GM18526 (cell line): Measurements from ENCODE around the gene OCA2.

Experiments used
- POLR2A ChIP-seq: IDR thresholded peaks from 3 replicates; pipeline ENCODE4 v1.6.1; 2011; ENCODE audit not compliant: insufficient read length; ENCODE audit errors: extremely low read depth

The OCA2 gene

DNA sequence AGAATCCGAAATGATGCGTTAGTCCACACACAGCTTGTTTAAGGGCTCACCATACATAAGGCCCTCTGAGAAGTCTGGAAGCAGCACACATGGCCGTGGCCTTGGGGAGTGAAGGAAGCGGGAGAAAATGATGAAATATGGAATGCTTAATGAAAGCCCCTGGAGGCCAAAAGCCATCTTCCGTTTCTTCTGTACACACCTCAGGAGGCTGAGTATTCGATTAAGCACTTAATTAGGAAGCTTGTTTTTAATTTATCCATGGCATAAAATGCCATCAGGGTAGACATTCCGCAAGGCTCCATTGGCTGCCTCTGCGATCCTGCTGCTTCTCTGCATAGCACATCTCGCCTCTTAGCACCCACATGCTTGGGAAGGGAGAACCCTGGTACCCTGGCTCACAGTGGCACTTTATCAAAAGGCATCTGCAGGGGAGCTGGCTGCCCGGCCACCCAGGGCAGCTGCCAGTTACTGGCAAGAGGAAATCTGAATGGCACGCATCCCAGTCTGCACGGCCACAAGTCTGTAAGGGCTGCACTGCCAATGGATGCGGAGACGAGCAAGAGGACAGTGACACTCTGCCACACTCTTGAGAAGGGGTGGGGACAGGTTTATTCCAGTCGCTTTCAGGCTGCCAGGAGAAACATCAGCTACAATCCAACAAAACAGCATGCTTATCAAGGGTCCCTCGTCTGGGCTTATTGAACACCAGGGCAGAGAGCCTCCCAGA is 356.2 kb downstream of the OCA2 start:
- TF ChIP-seq POLR2A: no peak

DNA sequence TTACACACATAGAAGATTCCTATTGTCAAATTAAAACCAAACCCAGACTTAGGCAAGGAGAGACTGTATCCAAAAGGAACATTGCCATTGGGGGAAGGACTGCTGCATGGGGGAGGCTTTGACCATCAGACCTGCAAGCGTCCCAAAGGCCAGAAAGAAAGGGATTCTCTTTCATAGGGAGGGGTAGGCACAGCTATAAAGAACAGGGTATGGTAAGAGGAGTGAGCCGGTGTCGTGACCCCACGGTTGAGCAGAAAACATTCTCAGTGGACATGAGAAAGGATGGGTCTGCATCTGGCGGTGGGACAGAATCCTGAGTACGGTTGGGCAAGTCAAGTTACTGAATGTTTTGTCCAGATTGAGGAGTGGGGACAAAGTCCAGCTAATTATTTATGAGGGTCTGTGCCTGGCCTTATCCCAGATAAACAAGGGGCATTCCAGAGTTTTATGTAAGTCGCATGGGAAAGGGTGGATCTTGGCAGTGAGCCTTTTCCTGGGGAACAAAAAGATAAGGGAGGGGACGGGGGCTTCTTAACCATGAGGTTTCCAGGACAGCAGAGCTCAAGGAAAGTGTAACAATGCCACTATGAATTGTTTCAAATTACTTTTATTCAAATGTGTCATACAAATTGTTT is 357.8 kb downstream of the OCA2 start:
- TF ChIP-seq POLR2A: no peak

- no peak for TF ChIP-seq POLR2A
These were observed 364.2 kb downstream of the OCA2 start for GRCh38 chr15:27734785-27735495.

- TF ChIP-seq POLR2A: no peak
These were observed 367.3 kb downstream of the OCA2 start for GRCh38 chr15:27731776-27732175.

- no peak for TF ChIP-seq POLR2A
These were observed 368.2 kb downstream of the OCA2 start for GRCh38 chr15:27730868-27731267.

DNA sequence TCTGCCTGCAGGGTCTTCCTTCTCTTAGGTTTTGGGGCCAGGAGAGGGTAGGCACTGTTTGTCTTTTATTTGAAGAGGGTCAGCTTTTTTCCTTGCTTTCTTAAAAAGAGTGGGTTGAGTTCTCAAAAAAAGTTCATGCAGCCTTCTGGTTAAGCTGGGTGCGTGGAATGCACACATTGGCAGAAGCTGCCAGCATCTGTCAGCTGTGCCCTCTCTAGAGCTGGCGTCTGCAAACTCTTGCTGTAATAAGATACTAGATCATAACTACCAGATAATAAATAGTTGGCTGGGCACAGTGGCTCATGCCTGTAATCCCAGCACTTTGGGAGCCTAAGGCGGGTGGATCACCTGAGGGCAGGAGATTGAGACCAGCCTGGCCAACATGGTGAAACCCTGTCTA is 373.4 kb downstream of the OCA2 start:
- TF ChIP-seq POLR2A: no peak

DNA sequence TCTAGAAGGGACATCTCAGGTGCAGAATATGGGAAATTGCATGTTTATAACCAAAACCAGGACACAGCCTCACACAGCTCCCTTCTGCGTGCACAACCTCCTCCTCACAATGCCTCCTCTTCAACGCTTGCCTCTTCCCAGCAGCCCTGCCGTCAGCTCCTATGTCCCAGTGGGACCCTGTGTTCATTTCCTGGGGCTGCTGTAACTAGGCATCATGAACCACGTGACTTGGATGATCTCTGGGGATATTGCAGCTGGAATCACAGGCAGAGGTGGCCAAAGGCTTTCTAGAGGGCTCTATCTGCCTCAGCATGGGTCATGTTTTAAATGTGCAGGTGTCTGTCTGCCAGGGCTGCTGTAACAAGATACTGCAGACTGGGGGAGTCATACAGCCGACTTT is 375.3 kb downstream of the OCA2 start:
- TF ChIP-seq POLR2A: no peak

- no peak for TF ChIP-seq POLR2A
These were observed 377.0 kb downstream of the OCA2 start for GRCh38 chr15:27722102-27722501.

DNA sequence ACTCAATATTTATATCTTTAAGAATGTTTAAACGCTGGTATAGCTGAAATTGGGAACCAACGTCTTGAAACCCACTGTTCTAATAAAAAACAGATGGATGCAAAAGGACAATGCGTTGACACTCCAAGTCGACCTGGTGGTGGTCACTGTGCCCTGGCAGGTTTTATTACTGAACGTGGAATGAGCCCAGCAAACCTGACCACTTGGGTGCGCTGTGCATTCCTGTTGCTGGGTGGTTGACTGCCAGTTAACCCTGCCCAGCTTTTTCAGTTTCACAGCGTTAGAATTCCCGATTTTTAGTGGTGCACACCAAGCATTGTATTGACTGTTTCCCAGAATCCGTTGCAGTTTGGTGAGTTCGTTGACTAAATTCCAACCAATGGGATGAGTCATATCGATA is 384.4 kb downstream of the OCA2 start:
- TF ChIP-seq POLR2A: no peak

- TF ChIP-seq POLR2A: no peak
These were observed 391.9 kb downstream of the OCA2 start for GRCh38 chr15:27707257-27707656.

DNA sequence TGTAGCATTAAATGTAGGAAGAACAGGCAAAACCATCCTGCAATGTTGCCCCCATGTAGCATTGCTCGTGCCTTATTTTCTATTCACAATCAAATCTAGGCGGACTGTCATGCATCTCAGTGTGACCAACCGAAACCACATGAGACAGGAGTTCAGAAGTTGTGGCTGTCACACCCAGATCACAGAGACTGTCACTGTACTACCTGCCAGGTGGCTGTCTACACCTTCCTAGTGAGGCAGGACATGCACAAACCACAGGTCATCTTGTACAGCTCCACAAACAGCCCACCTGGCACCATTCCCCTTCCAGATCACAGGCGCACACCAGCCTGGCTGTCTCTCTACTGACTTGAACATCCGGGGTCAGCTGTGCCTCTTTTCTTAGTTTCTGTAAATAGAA is 392.8 kb downstream of the OCA2 start:
- TF ChIP-seq POLR2A: no peak

DNA sequence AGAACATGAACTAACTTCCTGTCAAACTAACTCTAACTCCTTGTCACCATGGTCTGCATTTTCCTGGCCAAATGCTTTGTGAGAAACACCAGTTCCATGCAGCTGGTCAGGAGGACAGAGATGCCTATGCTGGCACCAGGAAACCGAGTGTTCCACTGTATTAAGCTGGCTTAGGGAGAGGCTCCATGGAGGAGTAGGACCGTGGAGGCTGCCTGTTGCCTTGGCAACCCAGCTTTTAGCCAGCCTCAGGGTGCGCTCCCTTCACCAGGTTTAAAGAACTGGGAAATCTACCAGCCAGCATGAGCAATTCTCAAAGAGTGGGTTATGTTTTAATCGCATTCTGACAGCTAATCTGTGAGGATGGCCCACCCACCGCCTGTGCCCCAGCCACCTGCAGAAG is 394.1 kb downstream of the OCA2 start:
- no peak for TF ChIP-seq POLR2A
